GM21447 (cell line): ENCODE results near the gene OR1L8.
"Not testable (repeated sequence)": the region's sequence is repeated elsewhere in the genome, so short reads cannot be mapped to it uniquely, and the experiment has no call there.

Experiments
- ATAC-seq: cut with Tn5 transposase; IDR thresholded peaks from one replicate; pipeline ENCODE4 v1.9.1; 2021; ENCODE audit not compliant: unreplicated experiment

The OR1L8 gene, protein sequence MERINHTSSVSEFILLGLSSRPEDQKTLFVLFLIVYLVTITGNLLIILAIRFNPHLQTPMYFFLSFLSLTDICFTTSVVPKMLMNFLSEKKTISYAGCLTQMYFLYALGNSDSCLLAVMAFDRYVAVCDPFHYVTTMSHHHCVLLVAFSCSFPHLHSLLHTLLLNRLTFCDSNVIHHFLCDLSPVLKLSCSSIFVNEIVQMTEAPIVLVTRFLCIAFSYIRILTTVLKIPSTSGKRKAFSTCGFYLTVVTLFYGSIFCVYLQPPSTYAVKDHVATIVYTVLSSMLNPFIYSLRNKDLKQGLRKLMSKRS

DNA sequence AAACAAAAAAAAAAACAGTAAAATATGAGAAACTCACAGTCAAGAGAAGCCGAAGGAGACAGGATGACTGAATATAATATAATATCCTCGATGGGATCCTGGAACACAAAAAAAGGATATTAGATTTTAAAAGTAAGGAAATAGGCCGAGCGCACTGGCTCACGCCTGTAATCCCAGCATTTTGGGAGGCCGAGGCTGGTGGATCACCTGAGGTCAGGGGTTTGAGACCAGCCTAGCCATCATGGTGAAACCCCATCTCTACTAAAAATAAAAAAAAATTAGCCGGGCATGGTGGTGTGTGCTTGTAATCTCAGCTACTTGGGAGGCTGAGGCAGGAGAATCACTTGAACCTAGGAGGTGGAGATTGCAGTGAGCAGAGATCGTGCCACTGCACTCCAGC lies at the start of gene OR1L8:
TSS of gene OR1L8 (minus strand) at position 101 of the 400 bp plus-strand sequence. CDS start 14,907 bp downstream, outside the sequence.
- not testable (repeated sequence) for ATAC-seq

DNA sequence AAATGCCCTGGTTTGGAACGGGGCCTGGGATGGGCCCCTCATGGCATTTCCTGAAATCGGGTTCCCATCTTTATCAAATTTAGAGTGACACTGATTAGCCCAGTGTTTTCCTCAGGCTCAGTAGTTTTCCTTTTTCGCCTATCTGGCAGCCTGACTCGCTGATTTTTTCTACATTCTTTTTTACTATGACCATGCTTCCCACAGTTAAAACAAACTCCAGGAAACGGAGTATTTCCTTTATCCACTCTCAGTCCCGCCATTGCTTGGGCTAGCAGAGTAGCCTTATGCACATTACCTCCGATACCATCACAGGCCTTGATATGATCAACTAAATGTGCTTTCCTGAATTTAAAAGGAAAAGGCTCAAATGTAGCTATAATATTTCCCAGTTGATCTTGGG lies 36.8 kb upstream of the OR1L8 start:
- no peak for ATAC-seq

DNA sequence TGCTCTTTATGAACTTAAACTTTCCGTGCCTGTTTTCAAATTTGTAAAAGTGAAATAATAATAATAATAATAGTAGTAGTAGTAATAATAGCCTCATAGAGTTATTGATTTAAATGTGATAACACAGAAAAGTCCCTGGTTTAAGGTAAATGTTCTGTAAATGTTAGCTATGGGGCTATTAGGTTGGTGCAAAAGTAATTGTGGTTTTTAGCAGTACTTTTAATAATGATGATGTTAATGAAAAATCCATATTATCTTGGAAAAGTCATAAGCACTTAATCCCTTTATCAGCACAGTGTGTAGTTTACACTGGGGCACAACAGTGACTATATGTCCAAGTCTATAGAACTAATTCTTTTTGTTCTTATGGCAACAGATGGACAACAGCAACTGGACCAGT lies 31.2 kb upstream of the OR1L8 start, which contains the start of gene OR1Q1:
TSS of gene OR1Q1 (plus strand) at position 377 of the 400 bp plus-strand sequence. CDS start at position 377, 0 bp downstream.
- no peak for ATAC-seq

DNA sequence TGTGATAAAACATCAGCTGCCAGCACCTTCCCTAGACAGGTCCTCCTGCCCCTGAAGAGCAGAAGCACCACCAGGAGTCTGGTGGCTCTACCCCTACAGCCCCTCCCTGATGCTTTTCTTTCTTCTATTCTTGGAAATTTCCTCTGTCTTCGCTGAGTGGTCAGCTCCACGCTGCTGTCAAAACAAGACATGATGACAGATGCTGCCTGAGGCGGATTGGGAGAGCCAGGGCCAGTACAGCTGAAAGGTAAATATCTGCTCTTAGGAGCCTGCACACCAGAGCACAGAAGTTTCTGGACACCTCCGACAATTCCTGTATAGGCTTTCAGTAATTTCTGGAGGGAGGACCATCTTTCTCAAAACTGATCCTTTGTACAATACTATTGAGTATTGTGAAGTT lies 26.6 kb upstream of the OR1L8 start:
- ATAC-seq = no peak

DNA sequence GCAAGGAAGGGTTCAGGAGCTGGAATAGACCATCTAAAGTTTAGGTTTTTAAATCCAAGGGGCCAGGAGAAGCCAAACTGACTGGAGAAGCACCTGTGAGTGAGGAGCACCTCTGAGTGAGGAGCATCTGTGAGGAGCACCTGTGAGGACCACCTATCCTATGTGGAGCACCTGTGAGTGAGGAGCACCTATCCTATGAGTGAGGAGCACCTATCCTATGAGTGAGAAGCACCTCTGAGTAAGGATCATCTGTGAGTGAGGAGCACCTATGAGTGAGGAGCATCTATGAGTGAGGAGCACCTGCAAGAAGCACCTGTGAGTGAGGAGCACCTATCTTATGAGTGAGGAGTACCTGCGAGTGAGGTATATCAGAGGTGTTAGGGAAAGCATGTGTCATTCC lies 23.4 kb upstream of the OR1L8 start:
- ATAC-seq = no peak

DNA sequence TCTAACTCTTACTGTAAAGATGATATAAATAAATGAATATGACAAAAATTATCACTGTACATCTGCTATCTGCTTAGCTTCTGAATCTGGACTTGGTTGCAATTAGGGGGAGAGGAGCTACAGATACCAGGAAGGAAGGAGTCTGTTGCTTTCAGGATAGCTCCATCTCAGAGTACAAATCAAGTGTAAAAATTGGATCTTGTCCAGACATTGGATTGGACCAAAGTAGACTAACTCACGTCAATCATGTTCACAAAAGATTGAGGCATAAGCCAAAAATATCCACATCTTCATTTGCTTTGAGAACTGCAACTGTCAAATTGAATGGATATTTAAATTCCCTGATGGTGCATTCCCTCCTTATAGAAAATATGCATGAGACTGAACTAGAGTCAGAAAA lies 22.5 kb upstream of the OR1L8 start:
- no peak for ATAC-seq

DNA sequence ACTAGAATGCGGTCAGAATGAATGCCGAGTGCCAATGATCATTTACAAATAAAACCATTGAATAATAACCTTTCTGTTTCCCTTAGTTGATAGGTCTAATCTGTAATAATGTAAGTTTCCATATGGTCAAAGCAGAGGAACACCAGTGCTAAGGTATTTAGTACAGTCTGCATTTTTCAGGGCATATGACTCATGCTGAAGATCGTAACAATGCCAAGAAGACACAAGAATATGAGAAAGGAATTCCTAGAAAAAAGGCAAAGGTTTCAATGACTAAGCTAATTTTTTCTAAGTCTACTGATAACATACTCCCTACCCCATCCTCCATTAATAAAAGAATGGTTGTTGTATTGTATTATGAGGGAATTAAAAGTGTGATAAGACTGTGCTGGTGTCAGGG lies 2.8 kb downstream of the OR1L8 start:
- ATAC-seq = no peak

DNA sequence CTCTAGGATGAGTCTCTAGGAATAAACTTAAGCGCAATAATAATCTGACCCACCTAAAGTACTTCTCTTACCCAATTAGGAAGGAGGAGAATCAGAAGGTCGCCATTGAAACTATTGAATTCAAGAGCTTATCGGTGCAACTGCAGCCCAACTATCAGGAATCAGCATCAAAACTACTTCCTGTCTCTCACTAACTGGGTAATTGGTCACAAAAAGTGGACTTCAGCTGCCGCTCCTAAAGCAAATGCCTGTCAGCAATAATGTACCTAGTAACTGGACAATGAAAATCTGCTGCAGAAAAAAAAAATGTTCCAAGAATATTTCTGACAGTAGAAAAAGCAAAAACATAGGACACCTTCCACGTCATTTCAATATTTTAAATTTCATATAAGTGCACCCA lies 3.3 kb downstream of the OR1L8 start:
- no peak for ATAC-seq

DNA sequence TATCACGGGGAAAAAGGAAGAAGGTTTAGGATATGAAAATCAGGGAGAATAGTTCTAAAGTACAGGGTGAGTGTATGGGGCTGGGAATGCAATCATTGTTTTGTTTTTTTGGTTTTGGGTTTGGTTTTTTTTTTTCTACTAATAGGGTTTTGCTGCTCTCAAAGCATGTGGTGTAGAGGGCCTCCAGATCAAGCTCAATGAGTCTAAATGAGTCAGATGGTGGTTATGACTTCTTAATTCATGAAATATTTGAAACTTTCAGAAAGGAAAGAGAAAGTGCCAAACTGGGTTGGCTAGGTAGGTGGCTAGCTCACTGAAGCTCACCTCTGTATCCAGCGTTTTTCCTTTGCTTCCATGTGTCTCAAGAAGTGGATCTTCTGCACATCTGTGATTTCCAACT lies 10.7 kb downstream of the OR1L8 start:
- ATAC-seq = no peak

DNA sequence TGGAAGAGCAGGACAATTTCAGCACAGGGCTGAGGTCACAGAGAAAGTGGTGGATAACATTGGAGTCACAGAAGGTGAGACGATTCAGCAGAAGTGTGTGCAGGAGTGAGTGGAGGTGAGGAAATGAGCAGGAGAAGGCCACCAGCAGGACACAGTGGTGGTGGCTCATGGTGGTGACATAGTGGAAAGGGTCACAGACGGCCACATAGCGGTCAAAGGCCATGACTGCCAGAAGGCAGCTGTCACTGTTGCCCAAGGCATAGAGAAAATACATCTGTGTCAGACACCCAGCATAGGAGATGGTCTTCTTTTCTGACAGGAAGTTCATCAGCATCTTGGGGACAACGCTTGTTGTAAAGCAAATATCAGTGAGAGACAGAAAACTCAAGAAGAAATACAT lies 15.3 kb downstream of the OR1L8 start:
- no peak for ATAC-seq

DNA sequence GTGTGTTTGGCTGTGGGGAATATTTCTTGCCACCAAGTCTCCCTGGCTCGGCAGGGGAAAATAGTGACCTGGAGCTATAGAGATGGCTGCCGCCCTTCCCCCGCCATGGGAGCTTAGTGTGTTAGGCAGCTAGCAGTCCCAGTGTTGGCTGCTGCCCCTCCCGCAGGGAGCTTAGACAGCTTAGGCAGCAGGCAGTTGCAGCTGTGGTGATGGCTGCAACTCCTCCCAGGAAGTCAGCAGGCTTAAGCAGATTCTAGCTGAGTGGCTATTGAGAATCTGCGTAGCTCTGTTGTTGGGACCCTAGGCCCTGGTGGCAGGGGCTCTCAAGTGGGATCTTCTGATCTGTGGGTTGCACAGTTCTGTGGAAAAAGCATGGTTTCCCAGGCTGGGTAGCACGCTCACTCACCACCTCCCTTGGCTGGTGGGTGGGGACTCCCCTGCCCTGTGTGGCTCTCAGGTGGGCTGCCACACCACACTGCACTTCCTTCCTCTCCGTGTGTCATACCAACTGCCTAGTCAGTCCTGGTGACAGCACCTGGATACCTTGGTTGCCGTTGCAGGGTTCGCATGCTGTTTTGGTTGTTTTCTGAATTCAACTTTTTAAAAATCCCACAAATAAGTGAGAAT lies 20.9 kb downstream of the OR1L8 start:
- no peak for ATAC-seq

DNA sequence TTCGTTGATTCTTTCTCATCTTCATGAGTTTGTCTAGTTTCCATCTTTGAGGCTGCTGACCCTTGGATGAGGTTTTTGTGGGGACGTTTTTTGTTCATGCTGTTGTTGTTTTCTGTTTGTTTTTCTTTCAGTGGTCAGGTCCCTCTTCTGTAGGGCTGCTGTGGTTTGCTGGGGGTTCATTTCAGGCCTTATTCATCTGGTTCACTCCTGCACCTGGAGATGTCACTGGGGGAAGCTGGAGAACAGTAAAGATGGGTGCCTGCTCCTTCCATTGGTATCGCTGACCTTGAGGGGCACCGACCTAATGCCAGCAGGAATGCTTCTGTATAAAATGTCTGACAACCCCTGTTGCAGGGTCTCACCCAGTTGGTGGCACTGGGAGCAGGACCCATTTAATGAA lies 21.7 kb downstream of the OR1L8 start:
- no peak for ATAC-seq

DNA sequence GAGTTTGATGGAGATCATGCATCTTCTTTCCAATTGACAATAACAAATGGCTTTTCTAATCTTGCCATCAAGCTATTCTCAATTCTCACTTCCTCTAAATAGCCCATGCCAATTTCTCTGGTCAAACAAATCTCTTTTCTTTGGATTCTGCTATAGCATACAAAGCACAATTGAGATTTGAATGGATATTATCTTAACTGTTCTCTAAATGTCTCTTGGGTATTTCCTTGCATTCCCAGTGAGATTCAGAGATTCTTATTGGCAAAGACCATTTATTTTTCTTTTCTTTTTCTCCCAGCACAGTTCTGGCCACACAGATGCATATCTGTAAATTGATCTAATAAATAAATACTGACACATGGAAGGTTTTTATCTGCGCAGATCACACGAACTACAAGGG lies 30.4 kb downstream of the OR1L8 start, which contains the start of gene OR1N2:
TSS of gene OR1N2 (plus strand) at position 301 of the 400 bp plus-strand sequence. CDS start 100 bp downstream, outside the sequence.
- ATAC-seq = no peak

DNA sequence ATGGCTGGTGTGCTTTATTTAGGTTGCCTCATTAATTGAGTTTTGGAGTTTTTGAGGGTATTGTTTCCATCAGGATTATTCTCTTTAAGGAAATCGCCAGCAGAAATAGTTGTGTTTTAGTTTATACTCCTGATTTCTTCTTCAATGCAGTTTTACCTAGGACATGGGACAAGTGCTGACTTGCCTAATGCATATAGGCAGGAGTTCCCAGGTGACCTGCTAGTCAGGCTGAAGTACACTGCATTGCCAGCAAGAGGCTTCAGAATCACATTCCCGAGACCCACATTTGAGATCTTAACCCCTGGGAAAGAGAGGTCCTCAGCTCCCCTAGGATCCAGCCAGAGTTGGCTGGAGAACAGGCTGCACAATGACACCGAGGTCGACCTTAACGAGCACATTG lies 31.8 kb downstream of the OR1L8 start:
- no peak for ATAC-seq

DNA sequence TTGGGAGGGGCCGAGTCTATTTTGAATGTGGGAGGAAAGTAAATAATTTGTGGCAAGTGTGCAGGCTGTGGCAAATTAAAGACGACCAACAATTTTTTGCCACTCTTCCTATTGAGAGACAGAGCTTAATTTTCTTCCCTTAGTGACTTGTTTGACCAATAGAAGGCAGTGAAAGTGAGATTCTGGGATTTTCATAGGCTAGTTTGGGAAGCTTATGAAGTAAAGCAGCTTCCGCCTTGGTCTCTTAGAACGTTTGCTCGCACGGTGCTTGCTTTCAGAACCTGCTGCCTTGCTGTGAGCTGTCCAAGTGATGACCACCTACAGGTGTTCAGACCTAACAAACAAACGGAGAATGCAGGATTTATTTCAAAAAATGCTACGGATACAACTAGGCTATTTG lies 37.0 kb downstream of the OR1L8 start:
- ATAC-seq = no peak

DNA sequence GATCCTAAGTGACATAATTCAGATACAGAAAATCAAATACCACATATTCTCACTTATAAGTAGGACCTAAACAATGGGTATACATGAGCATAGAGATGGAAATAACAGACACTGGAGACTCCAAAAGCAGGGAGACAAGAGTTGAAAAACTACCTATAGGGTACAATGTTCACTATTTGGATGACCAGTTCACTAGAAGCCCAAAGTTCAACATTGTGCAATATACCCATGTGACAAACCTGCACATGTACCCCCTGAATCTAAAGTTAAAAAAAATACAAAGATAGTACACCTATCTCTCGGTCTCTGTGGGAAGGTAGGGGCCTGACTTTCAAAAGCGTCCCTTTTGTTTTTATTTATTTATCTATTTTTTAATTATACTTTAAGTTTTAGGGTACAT lies 44.4 kb downstream of the OR1L8 start:
- no peak for ATAC-seq

DNA sequence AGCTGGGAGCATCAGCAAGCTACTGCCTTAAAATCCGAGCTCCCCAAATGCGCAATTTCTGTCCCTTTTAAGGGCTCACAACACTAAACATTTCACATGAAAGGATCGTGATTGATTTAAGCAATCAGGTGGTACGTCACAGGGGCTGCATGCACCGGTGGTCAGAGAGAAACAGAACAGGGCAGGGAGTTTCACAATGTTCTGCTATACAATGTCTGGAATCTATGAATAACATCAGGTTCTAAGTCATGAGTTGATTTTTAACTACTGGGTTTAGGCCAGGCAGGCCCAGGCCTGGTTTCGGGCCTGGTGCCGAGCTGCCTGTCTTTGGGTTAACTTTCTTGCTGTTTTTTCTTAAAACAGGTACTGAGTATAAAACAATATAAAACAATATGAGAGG lies 46.1 kb downstream of the OR1L8 start:
- ATAC-seq = not testable (repeated sequence)

DNA sequence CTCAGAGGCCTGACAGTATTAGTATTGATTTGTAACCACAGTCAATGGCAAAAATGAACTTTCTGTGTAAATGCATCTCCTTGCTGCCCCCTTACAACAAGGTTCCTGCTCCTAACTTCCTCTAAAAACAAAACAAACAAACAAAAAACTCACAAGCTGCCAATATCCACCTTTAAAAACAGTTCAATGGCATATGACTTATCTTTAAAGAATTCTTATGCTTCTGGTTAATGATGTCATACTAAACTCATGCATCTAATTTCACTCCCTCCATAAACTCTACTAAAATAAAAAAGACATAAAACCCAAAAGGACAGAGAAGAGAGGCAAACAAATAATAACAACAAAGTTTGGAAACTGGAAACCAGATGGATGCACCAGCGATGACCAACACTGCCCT lies 47.0 kb downstream of the OR1L8 start:
- no peak for ATAC-seq

DNA sequence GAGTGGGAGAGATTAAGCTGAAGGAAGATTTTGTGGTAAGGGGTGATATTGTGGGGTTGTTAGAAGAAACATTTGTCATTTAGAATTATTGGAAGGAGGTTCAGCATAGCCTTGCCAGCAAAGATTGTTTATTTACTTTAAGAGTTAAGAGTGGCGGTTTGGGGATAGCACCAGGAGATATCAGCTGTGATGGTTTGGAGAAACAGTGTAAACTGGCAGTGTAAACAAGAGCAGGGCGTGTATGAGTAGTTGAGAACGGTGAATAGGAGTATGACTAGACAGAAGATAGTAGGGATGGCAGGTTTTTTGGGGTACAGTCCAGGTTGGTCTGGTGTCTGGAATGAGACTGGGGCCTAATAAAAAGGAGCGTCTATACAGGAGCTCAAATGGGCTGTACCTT lies 52.0 kb downstream of the OR1L8 start:
- not testable (repeated sequence) for ATAC-seq

DNA sequence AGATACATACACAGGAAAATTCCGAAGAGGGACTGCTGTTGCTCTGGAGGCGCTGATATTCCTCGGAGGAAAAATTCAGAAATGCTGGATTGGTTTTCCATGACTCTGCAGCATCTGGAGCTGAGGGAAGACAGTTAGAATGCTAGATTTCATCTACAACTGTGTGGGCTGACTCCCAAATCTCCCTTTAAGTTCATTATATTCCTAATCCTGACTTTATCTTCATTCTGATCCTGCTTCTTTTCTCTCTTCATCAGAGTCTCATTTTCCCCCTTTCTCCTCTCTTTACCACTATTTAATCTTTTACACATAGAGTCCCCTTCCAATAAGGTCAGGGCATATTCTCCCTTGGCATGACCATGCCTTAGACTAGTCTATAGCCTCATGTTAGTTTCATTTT lies 56.0 kb downstream of the OR1L8 start, which contains the start of gene OR1N1:
TSS of gene OR1N1 (minus strand) at position 101 of the 400 bp plus-strand sequence. CDS start at position 101, 0 bp downstream.
- no peak for ATAC-seq

DNA sequence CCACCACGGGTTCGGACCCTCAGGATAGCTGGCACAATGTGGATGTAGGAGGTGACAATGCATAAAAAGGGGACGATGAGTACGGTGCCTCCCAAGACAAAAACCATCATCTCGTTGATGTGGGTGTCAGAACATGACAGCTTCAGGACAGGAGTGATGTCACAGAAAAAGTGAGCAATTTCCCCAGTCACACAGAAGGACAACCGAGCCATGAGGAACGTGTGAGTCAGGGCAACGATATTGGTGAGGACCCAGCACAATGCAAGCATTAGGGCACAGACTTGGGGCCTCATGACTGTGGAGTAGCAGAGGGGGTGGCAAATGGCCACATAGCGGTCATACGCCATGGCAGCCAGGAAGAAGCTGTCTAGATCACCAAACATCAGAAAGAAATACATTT lies 56.6 kb downstream of the OR1L8 start:
- no peak for ATAC-seq

DNA sequence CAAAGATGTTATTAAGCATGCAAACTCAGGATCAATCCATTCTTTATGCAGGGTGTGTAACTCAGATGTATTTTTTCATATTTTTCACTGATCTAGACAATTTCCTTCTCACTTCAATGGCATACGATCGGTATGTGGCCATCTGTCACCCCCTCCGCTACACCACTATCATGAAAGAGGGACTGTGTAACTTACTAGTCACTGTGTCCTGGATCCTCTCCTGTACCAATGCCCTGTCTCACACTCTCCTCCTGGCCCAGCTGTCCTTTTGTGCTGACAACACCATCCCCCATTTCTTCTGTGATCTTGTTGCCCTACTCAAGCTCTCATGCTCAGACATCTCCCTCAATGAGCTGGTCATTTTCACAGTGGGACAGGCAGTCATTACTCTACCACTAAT lies 63.8 kb downstream of the OR1L8 start:
- no peak for ATAC-seq
